A549 (cell line): ENCODE measurements around the gene CMTM7. TPM values are rescaled to one million over a fixed set of nuclear protein-coding genes. Genes with fewer than 3 reads are reported as not detected.

ENCODE experiments used
- ATAC-seq, 2 experiments: fragments of 200-7000 bp in 1 of 2; fragments of >200 bp in 1 of 2; cut with Nextera tagmentation in 1 of 2; cut with Tn5 transposase in 1 of 2; 3 replicates each; pipeline versions ENCODE4 v1.8.0 to v1.9.1; 2018 to 2020; ENCODE audit warnings: mild to moderate bottlenecking in 1 of 2, moderate library complexity in 1 of 2
- CTCF ChIA-PET: fragments of 300-600 bp; sonication (Branson Sonifier 250); formaldehyde crosslinking; extraction: SDS; loops from one replicate; lab custom pipeline; 2021; ENCODE audit warnings: antibody characterized with exemption, inconsistent platforms; lab: Yijun Ruan, JAX
- POLR2A ChIA-PET: fragments of 350-600 bp; formaldehyde crosslinking; extraction: SDS; loops from one replicate; lab custom pipeline; 2021; ENCODE audit warnings: antibody characterized with exemption, inconsistent platforms; lab: Yijun Ruan, JAX
- DNase-seq, 2 experiments: peaks; one replicate each; pipeline versions ENCODE4 v3.0.0 to v3.0.0-alpha.2; 2011 to 2016; ENCODE audit warnings: low read depth in 1 of 2, low spot score in 1 of 2
- FAIRE-seq: peaks from 2 replicates; lab custom pipeline; 2011; peaks lifted over from hg19 to GRCh38; lab: Jason Lieb, UNC
- H3K27ac ChIP-seq, 2 experiments: fragments of >200 bp; sonication (Bioruptor Twin); formaldehyde crosslinking; 3 replicates each; pipeline ENCODE4 v1.5.1; 2016 to 2017
- H3K4me1 ChIP-seq: fragments of >200 bp; sonication (Bioruptor Twin); formaldehyde crosslinking; 3 replicates; pipeline ENCODE4 v1.6.1; 2016
- H3K4me2 ChIP-seq: fragments of >200 bp; sonication (Bioruptor Twin); formaldehyde crosslinking; 3 replicates; pipeline ENCODE4 v1.6.1; 2016
- H3K4me3 ChIP-seq: fragments of >200 bp; sonication (Bioruptor Twin); formaldehyde crosslinking; 3 replicates; pipeline ENCODE4 v1.5.1; 2016
- H3K9me3 ChIP-seq: fragments of >200 bp; sonication (Bioruptor Twin); formaldehyde crosslinking; 3 replicates; pipeline ENCODE4 v1.6.1; 2016
- ATOH8 ChIP-seq: fragments of 250-450 bp; sonication (Bioruptor Pico); IDR thresholded peaks from 2 replicates; pipeline ENCODE4 v1.5.0; 2020; ENCODE audit warnings: low read depth, mild to moderate bottlenecking, moderate library complexity
- BHLHE40 ChIP-seq: IDR thresholded peaks from 2 replicates; pipeline ENCODE4 v1.6.1; 2012; ENCODE audit warnings: low read depth, low read length, inconsistent platforms
- CEBPB ChIP-seq, 2 experiments: fragments of >200 bp in 1 of 2; sonication (Bioruptor Twin) in 1 of 2; formaldehyde crosslinking in 1 of 2; IDR thresholded peaks; 2 replicates each; pipeline ENCODE4 v1.6.1; 2012 to 2016
- CHD2 ChIP-seq: fragments of 150-350 bp; IDR thresholded peaks from 2 replicates; pipeline ENCODE4 v1.6.1; 2014; ENCODE audit warnings: low read length; ENCODE audit not compliant: partially characterized antibody
- ELK1 ChIP-seq: fragments of 150-350 bp; IDR thresholded peaks from 2 replicates; pipeline ENCODE4 v1.6.1; 2014; ENCODE audit warnings: low read depth, mild to moderate bottlenecking, low read length
- EP300 ChIP-seq, 2 experiments: fragments of >200 bp; sonication (Bioruptor Twin); formaldehyde crosslinking; IDR thresholded peaks; 2 replicates in 1 of 2; 3 replicates in 1 of 2; pipeline ENCODE4 v1.6.1; 2016 to 2017
- ESRRA ChIP-seq: fragments of 150-350 bp; IDR thresholded peaks from 2 replicates; pipeline ENCODE4 v1.6.1; 2014; ENCODE audit warnings: mild to moderate bottlenecking, low read length, borderline replicate concordance
- FOSB ChIP-seq: fragments of 250-450 bp; sonication (Bioruptor Pico); IDR thresholded peaks from 2 replicates; pipeline ENCODE4 v1.5.0; 2020; ENCODE audit warnings: mild to moderate bottlenecking, moderate library complexity
- GATA3 ChIP-seq: IDR thresholded peaks from 2 replicates; pipeline ENCODE4 v1.6.1; 2012; ENCODE audit warnings: borderline replicate concordance
- HOXB13 ChIP-seq: fragments of 250-450 bp; sonication (Bioruptor Pico); IDR thresholded peaks from 2 replicates; pipeline ENCODE4 v1.5.0; 2020; ENCODE audit warnings: low read depth, mild to moderate bottlenecking, moderate library complexity
- HOXB5 ChIP-seq: fragments of 250-450 bp; sonication (Bioruptor Pico); IDR thresholded peaks from 2 replicates; pipeline ENCODE4 v1.5.0; 2020; ENCODE audit warnings: mild to moderate bottlenecking, moderate library complexity
- JUNB ChIP-seq: fragments of >200 bp; sonication (Bioruptor Twin); formaldehyde crosslinking; IDR thresholded peaks from 2 replicates; pipeline ENCODE4 v1.6.1; 2016
- KDM1A ChIP-seq: fragments of 200-600 bp; sonication (generic); IDR thresholded peaks from 2 replicates; pipeline ENCODE4 v1.6.1; 2016; ENCODE audit warnings: low read depth, mild to moderate bottlenecking
- MAFK ChIP-seq: fragments of 450-650 bp; IDR thresholded peaks from 2 replicates; pipeline ENCODE4 v1.6.1; 2014; ENCODE audit not compliant: partially characterized antibody
- NFE2L2 ChIP-seq: fragments of 150-350 bp; conservative IDR thresholded peaks from 2 replicates; pipeline ENCODE4 v1.6.1; 2014; ENCODE audit warnings: low read length
- NPAS2 ChIP-seq: fragments of 250-450 bp; sonication (Bioruptor Pico); IDR thresholded peaks from 2 replicates; pipeline ENCODE4 v1.8.0; 2022; ENCODE audit warnings: mild to moderate bottlenecking, moderate library complexity, borderline replicate concordance
- NR3C1 ChIP-seq: fragments of >200 bp; sonication (Bioruptor Twin); formaldehyde crosslinking; IDR thresholded peaks from 3 replicates; pipeline ENCODE4 v1.6.1; 2017
- POLR2A ChIP-seq: IDR thresholded peaks from 2 replicates; pipeline ENCODE4 v1.6.1; 2012; ENCODE audit warnings: mild to moderate bottlenecking, low read length
- RAD21 ChIP-seq, 2 experiments: fragments of >200 bp in 1 of 2; sonication (Bioruptor Twin) in 1 of 2; formaldehyde crosslinking in 1 of 2; IDR thresholded peaks in 1 of 2; conservative IDR thresholded peaks in 1 of 2; 2 replicates in 1 of 2; 3 replicates in 1 of 2; pipeline ENCODE4 v1.6.1; 2012 to 2018; ENCODE audit warnings: inconsistent platforms in 1 of 2
- RARB ChIP-seq: fragments of 250-450 bp; sonication (Bioruptor Pico); IDR thresholded peaks from 2 replicates; pipeline ENCODE4 v1.8.0; 2021; ENCODE audit warnings: mild to moderate bottlenecking, moderate library complexity
- RCOR1 ChIP-seq: fragments of 150-350 bp; IDR thresholded peaks from 2 replicates; pipeline ENCODE4 v1.6.1; 2014; ENCODE audit warnings: antibody characterized with exemption, low read length, low read depth
- REST ChIP-seq: fragments of 200-600 bp; sonication (generic); IDR thresholded peaks from 2 replicates; pipeline ENCODE4 v1.6.1; 2016; ENCODE audit warnings: antibody characterized with exemption, mild to moderate bottlenecking, moderate library complexity
- SMC3 ChIP-seq: fragments of >200 bp; sonication (Bioruptor Twin); formaldehyde crosslinking; IDR thresholded peaks from 3 replicates; pipeline ENCODE4 v1.6.1; 2018; ENCODE audit warnings: inconsistent platforms
- SREBF2 ChIP-seq: fragments of 450-650 bp; IDR thresholded peaks from 2 replicates; pipeline ENCODE4 v1.6.1; 2014; ENCODE audit warnings: mild to moderate bottlenecking, moderate library complexity
- TFCP2L1 ChIP-seq: fragments of 250-450 bp; sonication (Bioruptor Pico); IDR thresholded peaks from 2 replicates; pipeline ENCODE4 v1.5.0; 2021; ENCODE audit warnings: mild to moderate bottlenecking
- ZFP36 ChIP-seq: fragments of 450-650 bp; IDR thresholded peaks from 2 replicates; pipeline ENCODE4 v1.6.1; 2014; ENCODE audit warnings: borderline replicate concordance; ENCODE audit not compliant: partially characterized antibody
- ZNF302 ChIP-seq: fragments of 250-450 bp; sonication (Bioruptor Pico); IDR thresholded peaks from 2 replicates; pipeline ENCODE4 v1.9.0; 2021; ENCODE audit warnings: inconsistent platforms, mild to moderate bottlenecking, moderate library complexity
- ZSCAN20 ChIP-seq: fragments of 250-450 bp; sonication (Bioruptor Pico); IDR thresholded peaks from 2 replicates; pipeline ENCODE4 v1.8.0; 2022; ENCODE audit warnings: mild to moderate bottlenecking, moderate library complexity
- WGBS: methylation state at CpG from one replicate; pipeline ENCODE4 v1.1.6; 2017; ENCODE audit errors: missing lambda C conversion rate; 5-methylcytosine and 5-hydroxymethylcytosine counted together
- polyA plus RNA-seq, 4 experiments: library from polyadenylated mRNA; depleted of rRNA in 3 of 4; stranded (reverse); fragments of >200 nt; fragmentation: RNase III in 1 of 4; extraction: RNeasy Plus Mini Kit Qiagen cat#74134 plus additional on column Dnase treatment in 1 of 4; gene quantifications; 2 replicates in 3 of 4; 3 replicates in 1 of 4; pipeline ENCODE4 v1.2.3, GENCODE V29; 2011 to 2017
- TF ChIP-seq, protein P1 (sequence below): fragments of >200 bp; sonication (Bioruptor Twin); formaldehyde crosslinking; IDR thresholded peaks from 3 replicates; pipeline ENCODE4 v1.6.1; 2016
- TF ChIP-seq, protein P2 (sequence below): IDR thresholded peaks from 2 replicates; pipeline ENCODE4 v1.6.1; 2012
- TF ChIP-seq, protein P3 (sequence below): IDR thresholded peaks from 2 replicates; pipeline ENCODE4 v1.6.1; 2012
- TF ChIP-seq, protein P4 (sequence below): fragments of >200 bp; sonication (Bioruptor Twin); formaldehyde crosslinking; IDR thresholded peaks from 3 replicates; pipeline ENCODE4 v1.5.1; 2016

Gene CMTM7
- polyA plus RNA-seq, 2 of the 4 experiments (the other 2 are of a cell fraction) = 14.2 to 18.7 TPM

GRCh38 chr3:32467333-32468070 is 75.8 kb downstream of the CMTM7 start:
- no peaks in the 10 kb centered on the region for H3K9me3 ChIP-seq
- peaks cover 17% of the 10 kb centered on the region for H3K4me1 ChIP-seq
- ATAC-seq = peak; percentile 91 to 95
- H3K27ac ChIP-seq = no peak overlapping the region
- 39% methylated on average over 29 of the region's 41 CpGs for WGBS
- CTCF ChIA-PET = interaction anchor here (0.6 to 7.2 kb wide), 62 partner anchors 11 to 1618 kb away, joined by 3 to 132 read pairs (median 5); partner anchors contain the start of gene CMTM6
- H3K4me3 ChIP-seq = no peak overlapping the region
- peak; percentile 64 to 82 for DNase-seq
- no peak for FAIRE-seq
- H3K4me2 ChIP-seq = peak overlapping the region; percentile 53
- POLR2A ChIA-PET = interaction anchor here (1.2 kb wide), 1 partner anchor 76 kb away, joined by 5 read pairs; the partner anchor contains the start of gene CMTM7
- no peak for TF ChIP-seq SREBF2
- no peak for TF ChIP-seq GATA3
- no peak for TF ChIP-seq ZFP36
- TF ChIP-seq KDM1A = no peak
- peak; percentile 90 for TF ChIP-seq SMC3
- TF ChIP-seq MAFK = no peak
- TF ChIP-seq RAD21 (conservative IDR thresholded peaks at IDR 0.05 in 1 of 2, IDR thresholded peaks at IDR 0.05 in 1 of 2) = peak; percentile 81 to 88
- no peak for TF ChIP-seq EP300 (IDR thresholded peaks at IDR 0.05)
- TF ChIP-seq HOXB13 (CRISPR knock-in tag) = no peak
- TF ChIP-seq CHD2 = no peak
- no peak for TF ChIP-seq NPAS2 (CRISPR knock-in tag)
- no peak for TF ChIP-seq CEBPB (IDR thresholded peaks at IDR 0.05)
- TF ChIP-seq NFE2L2 = no peak
- no peak for TF ChIP-seq ATOH8 (CRISPR knock-in tag)
- no peak for TF ChIP-seq HOXB5
- TF ChIP-seq JUNB = no peak
- TF ChIP-seq REST = no peak
- TF ChIP-seq, protein P1, sequence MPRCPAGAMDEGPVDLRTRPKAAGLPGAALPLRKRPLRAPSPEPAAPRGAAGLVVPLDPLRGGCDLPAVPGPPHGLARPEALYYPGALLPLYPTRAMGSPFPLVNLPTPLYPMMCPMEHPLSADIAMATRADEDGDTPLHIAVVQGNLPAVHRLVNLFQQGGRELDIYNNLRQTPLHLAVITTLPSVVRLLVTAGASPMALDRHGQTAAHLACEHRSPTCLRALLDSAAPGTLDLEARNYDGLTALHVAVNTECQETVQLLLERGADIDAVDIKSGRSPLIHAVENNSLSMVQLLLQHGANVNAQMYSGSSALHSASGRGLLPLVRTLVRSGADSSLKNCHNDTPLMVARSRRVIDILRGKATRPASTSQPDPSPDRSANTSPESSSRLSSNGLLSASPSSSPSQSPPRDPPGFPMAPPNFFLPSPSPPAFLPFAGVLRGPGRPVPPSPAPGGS = no peak
- no peak for TF ChIP-seq RCOR1
- no peak for TF ChIP-seq ELK1
- no peak for TF ChIP-seq ESRRA
- TF ChIP-seq POLR2A = no peak
- no peak for TF ChIP-seq FOSB (CRISPR knock-in tag)
- TF ChIP-seq, protein P2, sequence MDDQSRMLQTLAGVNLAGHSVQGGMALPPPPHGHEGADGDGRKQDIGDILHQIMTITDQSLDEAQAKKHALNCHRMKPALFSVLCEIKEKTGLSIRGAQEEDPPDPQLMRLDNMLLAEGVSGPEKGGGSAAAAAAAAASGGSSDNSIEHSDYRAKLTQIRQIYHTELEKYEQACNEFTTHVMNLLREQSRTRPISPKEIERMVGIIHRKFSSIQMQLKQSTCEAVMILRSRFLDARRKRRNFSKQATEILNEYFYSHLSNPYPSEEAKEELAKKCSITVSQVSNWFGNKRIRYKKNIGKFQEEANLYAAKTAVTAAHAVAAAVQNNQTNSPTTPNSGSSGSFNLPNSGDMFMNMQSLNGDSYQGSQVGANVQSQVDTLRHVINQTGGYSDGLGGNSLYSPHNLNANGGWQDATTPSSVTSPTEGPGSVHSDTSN = no peak
- TF ChIP-seq, protein P3, sequence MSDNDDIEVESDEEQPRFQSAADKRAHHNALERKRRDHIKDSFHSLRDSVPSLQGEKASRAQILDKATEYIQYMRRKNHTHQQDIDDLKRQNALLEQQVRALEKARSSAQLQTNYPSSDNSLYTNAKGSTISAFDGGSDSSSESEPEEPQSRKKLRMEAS = peak; percentile 54
- TF ChIP-seq, protein P4, sequence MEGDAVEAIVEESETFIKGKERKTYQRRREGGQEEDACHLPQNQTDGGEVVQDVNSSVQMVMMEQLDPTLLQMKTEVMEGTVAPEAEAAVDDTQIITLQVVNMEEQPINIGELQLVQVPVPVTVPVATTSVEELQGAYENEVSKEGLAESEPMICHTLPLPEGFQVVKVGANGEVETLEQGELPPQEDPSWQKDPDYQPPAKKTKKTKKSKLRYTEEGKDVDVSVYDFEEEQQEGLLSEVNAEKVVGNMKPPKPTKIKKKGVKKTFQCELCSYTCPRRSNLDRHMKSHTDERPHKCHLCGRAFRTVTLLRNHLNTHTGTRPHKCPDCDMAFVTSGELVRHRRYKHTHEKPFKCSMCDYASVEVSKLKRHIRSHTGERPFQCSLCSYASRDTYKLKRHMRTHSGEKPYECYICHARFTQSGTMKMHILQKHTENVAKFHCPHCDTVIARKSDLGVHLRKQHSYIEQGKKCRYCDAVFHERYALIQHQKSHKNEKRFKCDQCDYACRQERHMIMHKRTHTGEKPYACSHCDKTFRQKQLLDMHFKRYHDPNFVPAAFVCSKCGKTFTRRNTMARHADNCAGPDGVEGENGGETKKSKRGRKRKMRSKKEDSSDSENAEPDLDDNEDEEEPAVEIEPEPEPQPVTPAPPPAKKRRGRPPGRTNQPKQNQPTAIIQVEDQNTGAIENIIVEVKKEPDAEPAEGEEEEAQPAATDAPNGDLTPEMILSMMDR = peak; percentile 97
- no peak for TF ChIP-seq ZSCAN20 (CRISPR knock-in tag)
- TF ChIP-seq TFCP2L1 = no peak
- TF ChIP-seq ZNF302 = no peak
- TF ChIP-seq RARB (CRISPR knock-in tag) = no peak
- TF ChIP-seq NR3C1 = no peak
- TF ChIP-seq BHLHE40 = no peak
